ENCODE results near the gene WDR93.

Gene WDR93

DNA sequence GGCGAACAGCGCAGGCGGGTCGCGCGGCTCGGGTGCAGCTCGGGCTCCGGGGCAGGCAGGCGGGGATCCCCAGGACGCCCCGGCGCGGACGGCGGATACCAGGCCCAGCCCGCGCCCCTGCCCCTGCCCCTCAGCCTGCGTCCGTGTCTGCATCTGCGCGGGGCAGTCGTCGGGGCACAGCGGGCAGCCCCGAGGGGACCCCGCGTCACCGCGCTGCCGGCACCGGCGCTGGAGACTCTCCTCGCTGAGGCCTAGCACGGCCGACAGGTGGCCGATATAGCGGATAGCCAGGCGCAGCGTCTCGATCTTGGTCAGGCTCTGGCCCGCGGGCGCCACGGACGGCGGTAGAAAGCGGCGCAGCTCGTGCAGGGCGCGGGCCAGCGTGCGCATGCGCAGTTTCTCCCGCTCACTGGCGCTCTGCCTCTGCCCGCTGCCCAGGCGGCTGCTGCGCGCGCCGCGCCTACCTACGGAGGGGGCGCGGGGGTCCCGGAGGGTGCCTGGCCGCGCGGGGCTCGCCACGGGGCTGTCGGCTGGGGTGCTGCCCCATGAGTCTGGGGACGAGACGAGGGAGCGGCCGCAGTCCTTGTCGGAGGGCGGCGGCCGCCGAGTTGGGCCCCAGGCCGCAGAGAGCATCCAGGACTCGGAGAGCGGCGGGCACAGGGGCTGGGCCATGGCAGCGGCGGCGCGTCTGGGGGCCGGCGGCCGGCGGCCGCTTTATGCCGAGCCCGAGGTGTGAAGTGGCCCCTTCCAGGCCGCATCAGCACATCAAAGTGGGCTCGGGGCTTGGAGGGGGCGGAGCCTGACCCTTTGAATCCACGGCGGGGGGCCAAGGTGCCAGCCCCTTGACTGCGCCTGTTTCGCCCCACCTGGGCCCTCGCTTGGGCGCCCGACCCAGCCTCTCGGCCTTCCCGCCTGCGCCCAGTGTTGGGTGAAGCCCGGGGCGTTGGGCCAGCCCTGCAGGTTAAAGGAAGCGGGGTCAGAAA, 60.2 kb downstream of the WDR93 start, which contains the start of gene MESP1:
Gene MESP1, minus strand, starts transcription at position 690 of the 983 bp plus-strand sequence. Its CDS starts 18 bp downstream, at position 672.
- DNase-seq: peak; percentile 91

DNA sequence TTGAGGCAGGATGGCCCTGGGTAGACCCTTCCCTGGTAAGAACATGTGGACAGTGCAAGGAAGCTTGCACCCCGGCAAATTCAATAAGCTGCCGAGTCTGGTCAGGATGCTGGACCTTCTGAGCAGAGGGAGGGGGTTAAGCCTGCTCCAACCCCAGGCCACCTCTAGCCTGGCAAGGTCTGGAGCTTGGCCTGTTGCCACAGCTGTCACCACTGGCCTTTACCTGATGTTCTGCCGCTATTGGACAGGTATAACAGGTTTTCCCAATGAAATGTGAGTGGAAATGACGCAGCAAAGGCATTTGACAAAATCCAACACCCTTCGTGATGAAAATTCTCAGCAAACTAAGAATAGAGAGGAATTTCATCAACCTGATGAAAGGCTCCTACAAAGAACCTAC, 61.1 kb downstream of the WDR93 start:
- no peak for DNase-seq

DNA sequence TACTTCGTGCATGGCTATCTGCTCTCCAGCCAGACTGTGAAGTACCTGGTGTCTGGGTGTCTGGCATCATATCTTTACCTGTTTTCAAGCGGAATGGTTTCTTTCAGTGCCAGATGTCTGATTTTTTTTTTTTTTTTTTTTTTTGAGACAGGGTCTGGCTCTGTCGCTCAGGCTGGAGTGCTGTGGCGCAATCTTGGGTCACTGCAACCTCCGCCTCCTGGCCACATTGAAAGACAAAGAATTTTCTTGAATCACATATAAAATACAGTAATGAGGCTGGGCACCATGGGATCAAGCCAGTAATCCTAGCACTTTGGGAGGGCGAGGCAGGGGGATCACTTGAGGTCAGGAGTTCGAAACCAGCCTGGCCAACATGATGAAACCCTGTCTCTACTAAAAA, 63.2 kb downstream of the WDR93 start:
- DNase-seq: no peak

DNA sequence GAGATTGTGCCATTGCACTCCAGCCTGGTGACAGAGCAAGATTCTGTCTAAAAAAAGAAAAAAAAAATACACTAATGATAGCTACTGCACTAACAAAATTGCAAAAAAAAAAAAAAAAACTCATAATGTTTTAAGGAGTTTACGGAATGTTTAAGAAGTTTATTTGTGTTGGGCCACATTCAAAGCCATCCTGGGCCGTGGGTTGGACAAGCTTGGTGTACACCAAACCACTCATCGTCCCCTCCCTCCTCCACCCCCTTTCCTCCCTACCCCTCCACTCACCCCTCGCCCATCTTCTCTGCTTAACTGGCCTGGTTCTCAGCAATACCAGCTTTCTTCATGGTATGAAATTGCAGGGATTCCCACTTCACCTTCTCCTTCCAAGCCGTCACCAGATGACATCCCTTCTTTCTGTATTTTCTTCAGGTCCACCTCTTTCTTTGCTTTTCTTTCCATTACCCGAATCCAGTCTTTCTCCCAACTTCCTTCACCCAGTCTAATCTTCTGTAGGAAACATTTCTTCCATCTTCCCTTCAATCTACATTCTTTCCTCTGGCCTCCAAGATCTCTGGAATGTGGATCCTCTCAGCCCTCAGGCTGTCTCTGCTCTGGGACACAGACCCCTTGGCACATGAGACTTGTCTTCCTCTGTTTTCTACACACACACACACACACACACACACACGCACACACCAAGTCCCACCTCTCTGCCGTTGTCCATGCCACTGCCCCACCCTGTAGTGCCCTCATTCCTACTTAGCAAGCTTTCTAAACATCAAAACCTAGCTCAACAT, 63.9 kb downstream of the WDR93 start:
- DNase-seq: no peak

DNA sequence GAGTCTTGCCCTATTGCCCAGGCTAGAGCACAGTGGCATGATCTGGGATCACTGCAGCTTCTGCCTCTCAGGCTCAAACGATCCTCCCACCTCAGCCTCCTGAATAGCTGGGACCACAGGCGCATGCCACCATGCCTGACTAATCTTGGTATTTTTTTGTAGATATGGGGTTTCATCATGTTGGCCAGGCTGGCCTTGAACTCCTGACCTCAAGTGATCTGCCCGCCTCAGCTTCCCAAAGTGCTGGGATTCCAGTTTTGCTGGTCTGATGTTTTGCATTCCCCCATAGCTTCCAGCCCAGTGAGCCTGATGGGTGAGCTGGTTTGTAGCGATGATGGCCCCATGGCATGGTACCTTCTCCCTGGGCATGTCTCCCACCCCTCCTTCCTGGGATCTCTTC, 65.1 kb downstream of the WDR93 start:
- no peak for DNase-seq

DNA sequence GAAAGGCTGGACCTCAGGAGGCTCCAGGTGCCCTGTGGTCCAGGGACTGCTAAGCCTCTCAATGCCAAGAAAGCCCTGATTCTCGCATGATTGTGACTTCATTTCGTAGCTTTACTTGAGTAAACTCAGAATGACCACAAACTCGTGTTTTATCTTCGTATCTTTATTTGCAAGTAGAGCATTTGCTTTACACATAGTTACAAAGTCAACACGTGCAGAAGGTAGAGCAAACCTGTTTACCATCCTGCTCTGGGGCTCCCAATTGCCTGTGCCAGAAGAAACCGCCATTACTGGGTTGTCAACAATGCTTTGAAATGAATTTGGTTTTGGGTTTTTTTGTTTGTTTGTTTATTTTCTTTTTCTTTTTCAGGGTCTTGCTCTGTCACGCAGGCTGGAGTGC, 66.3 kb downstream of the WDR93 start:
- no peak for DNase-seq

DNA sequence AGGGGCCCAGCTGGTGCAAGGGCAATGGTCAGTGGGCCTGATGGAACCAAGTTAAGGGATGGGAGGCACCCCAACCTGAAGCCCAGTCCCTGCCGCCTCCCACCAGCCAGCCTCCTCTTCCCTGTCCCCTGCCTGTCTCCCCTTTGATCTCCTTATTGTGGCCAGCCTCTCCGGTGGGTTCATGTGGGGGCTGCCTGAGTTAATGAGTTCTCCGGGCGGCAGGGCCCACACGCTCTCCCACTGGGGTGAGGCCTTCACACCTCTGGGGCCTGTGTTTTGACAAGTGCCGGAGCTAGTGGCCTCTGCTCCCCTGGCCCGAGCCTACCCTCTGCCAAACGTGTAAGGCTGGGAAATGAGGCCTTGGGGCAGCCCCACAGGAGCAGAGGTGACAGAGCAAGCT, 67.7 kb downstream of the WDR93 start:
- no peak for DNase-seq

DNA sequence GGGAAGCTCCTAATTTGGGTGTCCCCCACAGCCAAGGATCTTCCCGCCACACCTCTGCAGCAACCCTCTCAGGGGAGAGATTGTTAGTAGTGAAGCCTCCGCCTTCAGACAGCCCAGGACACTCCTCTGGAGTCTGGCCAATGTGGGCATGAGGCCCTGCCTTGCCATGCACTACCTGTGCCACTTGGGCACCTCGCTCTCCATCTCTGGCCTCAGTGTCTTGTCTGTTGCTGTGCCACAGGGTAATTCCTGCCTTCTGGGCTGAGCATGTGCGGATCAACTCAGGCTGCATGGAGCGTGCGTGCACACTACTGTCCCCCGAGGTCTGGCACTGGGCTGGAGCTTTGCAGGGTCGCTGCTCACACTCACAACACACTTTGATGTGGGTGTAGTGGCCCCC, 68.4 kb downstream of the WDR93 start:
- no peak for DNase-seq

DNA sequence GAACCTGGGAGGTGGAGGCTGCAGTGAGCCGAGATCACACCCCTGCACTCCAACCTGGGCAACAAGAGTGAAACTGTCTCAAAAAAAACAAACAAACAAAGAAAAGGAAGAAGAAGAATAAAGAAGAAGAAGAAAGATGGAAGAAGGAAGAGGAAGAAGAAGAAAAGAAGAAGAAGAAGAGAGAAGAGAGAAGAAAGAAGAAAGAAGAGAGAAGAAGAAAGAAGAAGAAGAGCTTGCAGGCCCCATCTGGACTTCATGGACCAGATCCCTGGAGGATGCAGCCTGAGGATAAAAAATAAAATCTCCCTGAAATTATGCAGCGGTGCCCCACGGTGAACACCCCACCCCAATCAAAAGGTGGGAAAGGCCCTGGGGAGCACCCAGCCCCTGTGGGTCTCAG, 69.2 kb downstream of the WDR93 start:
- no peak for DNase-seq

DNA sequence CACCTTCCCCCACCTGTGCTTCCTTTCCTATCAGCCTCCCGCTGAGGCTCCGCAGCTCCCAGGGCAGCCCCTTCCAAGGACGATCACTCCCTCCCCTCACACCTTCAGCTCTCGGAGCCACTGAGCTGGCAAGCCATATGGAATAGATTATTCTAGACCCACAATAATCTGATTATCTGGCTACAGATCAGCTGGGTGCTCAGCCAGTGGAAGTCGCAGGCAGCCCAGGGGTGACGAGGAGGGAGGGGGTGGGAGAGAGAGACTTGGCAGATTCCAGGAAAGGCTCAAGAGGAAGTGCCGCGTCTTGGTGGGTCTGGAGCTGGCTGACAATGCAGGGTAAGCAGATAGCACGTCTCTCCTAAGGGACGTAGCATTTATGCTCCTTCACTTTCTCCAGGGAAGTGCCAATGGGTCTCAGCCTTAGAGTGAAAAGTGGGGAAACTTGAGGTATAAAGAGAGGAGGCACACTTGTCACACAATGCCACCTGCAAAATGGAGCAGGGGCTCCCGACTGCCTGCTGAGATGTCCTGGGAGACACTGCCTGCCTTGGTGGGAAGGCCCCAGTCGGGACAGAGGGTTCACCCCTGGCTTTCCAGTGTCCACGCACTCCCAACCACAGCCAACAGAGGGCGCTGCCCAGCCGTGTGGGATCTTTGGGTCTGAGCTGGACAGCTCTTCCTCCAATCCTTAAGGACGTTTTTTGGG, 69.8 kb downstream of the WDR93 start:
- DNase-seq: peak; percentile 52

DNA sequence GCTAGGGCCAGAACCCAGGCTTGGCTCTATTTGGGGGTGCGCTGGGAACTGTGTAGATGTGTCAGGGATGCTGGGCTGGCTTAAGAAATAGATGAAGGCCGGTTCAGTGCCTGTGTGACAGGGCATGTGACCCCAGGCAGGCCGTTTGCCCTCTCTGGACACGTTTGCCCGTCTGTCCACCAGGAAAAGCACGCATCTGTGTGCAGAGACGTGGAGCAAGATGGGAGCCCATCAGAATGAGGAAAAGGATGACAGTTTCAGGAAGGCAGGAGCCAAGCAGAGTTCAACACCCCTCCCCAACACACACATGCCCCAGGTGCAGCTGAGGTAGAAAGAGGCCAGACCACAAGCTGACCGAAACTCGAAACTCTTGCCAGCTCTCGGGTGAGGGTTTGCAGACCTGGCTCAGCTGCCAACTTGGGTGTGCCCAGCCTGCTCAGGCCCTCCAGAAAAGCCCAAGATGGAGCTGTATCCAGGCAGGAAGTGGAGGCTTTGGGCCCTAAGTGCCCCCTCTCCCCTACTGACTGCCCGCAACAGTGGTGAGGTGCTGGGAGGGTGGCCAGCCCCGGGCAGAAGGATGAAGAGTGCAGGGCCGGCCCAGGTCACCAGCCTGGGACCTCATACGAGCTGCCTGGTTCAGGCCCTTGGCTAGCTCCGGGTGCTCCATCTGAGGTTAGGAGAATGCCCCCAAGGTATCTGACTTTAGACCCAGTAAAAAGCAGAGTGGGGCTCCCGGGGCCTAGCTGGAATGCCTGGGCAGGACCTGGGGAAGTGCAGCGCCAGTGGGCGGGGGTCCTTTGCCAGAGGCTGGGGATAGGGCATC, 70.6 kb downstream of the WDR93 start:
- no peak for DNase-seq

DNA sequence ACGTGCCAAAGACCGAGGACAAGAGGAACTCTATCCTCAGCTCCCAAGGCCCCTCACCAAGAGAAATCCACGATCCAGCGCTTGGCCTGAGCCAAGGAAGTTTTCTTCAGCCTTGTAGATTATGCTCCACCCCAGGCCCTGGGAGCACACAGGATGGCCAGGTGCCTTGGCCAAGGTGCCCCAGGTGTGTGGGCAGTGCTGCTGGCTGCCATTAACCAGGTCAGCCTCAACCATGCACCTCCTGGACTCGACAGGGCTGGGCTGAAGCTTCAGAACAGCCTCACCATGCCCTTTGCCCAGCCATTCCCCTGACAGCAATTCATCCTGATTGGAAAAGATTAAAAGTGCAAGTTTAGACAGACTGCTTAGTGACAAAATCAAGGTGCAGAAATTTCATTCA, 71.3 kb downstream of the WDR93 start:
- no peak for DNase-seq

DNA sequence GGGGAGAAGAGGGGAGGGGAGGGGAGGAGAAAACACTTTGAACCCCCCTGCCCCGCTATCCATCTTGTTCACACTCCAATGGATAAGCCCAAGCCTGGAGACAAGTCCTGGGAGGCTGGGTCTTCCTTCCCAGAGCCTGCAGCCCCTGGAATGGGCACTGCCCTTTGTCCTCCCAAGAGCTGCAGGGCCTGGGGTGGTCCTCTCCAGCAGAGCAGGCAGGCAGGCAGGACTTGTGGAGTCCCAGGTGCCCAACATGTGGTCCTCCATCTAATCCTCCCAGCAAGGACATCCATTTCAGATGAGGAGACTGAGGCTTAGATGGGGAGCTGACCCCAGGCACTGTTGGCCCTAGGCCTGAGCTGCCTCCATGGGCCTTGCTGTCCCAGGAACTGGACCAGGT, 75.1 kb downstream of the WDR93 start:
- DNase-seq: no peak

DNA sequence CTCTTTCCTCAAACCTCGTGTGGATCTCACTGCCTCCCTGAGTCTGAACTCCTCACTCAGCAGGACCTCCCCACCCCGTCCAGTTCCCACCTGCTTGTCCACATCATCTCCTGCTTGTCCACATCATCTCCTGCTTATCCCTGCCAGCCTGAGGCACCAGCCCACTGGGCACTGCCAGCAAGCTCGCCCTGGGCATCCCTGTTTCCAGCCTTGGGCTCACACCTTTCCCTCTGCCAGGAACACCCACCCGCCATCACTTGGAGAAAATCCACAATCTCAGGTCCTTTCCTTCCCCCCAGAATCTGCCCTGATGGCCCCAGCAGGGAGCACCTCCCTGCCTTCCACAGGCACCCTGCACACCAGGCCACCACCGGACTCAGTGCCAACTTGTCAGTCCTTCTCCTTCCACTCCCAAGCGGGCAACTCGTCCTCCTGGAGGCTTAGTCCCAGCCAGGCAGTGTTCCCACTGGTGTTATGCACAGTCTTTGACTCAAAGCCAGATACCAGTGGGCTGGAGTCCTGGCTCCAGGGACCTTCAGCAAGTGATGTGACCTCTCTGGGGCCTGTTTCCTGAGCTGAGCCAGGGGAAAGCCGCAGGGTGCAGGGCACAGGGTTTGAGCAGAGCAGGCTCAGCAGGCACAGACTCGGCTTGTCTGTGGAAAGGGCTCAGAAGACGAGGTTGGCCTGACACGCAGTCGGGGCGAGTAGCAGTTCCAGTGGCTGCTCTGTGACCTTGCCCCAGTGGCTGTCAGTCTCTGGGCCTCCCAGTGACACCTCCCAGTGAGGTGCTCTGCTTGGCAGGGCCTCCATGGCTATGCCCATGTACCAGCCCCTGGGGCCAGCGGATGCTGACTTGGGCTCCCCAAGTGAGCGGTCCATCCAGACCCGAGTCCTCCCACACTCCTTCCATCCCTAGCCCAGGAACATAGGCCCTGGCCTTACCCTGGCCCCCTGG, 76.0 kb downstream of the WDR93 start:
- DNase-seq: no peak

DNA sequence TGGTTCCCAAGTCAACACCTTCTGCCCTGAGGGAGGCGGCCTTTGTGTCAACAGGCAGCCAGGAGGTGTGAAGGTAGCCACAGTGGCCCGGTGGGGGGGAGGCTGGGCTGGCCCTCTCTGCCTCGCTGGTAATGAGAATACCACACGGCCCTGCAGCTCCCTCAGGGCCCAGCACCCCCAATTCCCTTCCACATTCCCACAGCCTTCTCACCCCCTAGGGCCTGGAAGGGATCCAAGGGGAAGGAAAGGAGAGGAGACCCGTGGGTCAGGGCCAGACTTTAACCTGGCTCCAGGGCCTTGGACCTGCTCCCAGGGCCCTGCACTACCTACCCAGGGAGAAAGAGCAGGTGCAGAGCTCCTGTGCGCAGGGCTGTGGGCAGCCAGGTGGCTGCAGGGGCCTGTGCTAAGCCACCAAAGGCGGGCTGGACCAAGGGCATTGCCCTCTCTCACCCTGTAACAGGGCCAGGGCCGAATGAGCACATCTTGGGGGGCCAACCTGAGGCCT, 76.9 kb downstream of the WDR93 start:
- DNase-seq: no peak

DNA sequence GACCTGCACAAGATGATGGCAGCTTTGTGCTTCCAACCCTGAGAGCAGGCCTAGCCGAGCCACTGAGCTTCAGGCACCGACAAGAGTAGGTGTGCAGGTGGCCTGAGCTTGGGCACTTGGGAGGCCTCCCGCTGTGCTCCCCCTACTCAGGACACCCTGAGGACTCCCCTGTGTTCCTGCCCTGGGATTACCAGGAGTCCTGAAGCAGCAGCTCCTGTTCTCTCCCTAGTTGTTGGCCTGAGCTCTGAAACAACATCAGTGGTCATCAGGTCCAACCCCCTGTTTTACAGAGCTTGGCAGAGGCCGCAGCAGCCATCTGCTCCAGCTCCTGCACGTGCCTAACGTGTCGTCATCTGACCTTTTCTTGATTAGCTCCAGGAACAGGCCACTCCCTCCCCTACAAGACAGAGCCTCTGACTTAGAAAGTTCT, 77.5 kb downstream of the WDR93 start:
- no peak for DNase-seq

DNA sequence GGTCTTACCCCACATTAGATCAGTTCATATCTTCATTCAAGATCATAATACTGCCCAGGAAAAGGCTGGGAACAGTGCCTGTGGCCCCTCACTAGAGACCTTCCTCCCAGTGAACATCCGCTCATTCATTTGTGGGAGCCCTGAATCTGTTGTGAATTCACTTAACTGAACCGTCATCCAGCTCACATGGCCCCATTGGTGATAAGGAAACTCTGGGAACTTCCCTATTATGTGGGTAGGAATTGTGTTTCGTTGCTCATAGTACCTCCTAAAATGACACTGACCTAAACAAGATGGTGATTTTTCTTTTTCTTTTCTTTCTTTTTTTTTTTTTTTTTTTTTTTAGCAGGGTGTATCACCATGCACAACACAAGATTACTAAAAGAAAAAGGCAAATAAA, 78.8 kb downstream of the WDR93 start:
- DNase-seq: no peak

DNA sequence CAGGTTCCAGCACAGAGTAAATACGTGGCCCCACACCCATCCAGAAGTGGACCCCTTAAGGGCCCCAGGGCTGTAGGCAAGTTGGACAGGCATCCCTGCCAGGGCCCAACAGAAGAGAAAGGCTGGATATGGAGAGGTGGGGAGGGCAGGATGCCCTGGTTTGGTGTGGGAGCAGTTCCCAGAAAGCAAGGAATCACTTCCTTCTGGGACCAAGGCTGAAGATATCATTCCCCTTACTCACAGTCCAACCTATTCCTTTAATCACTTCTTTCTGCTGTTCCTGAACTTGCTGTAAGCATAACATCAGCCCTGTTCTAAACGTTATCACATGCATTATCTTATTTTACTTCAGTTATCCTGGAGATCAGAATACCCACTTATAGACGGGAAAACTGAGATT, 79.4 kb downstream of the WDR93 start:
- DNase-seq: no peak

DNA sequence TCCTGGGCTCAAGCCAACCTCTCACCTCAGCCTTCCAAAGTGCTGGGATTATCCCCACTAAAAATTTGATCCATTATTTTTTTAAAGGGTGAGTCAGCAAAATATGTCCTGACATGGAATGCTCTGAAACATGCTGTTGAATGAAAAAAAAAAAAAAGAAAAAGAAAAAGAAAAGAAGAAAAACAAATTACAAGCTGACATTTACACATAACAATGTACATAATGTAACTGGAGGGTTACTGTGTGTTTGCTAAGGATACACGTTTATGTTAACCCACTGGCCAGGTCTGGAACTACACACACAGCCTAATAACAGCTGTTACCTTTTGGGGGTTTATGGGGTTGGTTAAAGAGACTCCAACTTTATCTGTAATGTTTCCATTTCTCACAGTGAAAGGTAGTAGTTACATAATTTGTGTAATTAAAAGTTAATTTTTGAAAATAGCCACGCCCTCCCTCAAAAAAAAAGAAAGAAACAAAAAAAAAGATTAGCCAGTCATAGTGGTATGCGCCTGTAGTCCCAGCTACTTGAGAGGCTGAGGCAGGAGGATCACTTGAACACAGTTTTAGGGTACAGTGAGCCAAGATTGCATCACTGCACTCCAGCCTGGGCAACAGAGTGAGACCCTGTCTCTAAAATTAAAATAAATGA, 82.4 kb downstream of the WDR93 start:
- no peak for DNase-seq

DNA sequence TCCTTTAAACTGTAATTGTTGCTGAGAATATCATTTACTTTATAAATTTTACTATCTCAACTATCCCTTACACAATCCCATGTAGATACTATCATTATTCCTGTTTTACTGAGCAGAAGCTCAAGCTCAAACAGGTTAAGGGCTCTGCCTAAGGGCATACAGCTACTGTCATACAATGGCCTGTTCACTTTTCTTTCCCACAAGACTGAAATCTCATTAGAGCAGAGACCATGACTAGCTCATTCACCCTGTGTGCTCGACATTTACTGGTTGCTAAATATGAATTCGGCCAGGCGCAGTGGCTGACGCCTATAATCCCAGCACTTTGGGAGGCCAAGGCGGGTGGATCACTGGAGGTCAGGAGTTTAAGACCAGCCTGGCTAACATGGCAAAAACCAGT, 83.9 kb downstream of the WDR93 start:
- DNase-seq: no peak
